Suprapubic skin (tissue), 3 donors: ENCODE results near the gene JPH2.

Source experiments
- EP300 ChIP-seq: sonication (generic); formaldehyde crosslinking; IDR thresholded peaks from one replicate; pipeline ENCODE4 v1.6.1; 2017; ENCODE audit warnings: antibody characterized with exemption
- POLR2A ChIP-seq, 2 donors: fragments of 450-650 bp; IDR thresholded peaks; one replicate each; pipeline ENCODE4 v1.6.1; 2017; ENCODE audit warnings: antibody characterized with exemption in 2 of 2, mild to moderate bottlenecking in 2 of 2, moderate library complexity in 2 of 2
- TF ChIP-seq, protein P1 (sequence below), 2 donors: fragments of 200-600 bp in 1 of 2; fragments of 450-650 bp in 1 of 2; sonication (generic) in 1 of 2; IDR thresholded peaks; one replicate each; pipeline ENCODE4 v1.5.1; 2016 to 2019; ENCODE audit warnings: antibody characterized with exemption in 2 of 2, mild to moderate bottlenecking in 1 of 2, moderate library complexity in 1 of 2

DNA sequence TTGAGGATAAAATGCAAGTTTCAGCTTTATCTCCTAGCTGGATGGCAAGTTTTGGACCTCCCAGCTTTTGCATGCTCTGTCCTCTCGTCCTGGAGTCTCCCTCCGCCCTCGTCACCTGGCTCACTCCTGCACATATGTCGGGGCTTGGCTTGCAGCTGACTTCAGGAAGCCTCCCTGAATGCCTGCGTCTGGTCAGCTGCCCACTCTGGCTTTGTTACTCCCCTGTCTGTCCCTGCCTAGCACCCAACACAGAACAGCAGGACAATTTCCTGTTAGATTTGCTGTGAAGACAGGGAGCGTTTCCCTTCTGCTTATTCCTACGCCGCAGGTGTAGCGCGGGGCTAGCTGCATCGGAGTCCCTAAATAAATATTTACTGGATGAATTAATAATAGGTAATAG is 5.4 kb downstream of the JPH2 start:
- TF ChIP-seq, protein P1, sequence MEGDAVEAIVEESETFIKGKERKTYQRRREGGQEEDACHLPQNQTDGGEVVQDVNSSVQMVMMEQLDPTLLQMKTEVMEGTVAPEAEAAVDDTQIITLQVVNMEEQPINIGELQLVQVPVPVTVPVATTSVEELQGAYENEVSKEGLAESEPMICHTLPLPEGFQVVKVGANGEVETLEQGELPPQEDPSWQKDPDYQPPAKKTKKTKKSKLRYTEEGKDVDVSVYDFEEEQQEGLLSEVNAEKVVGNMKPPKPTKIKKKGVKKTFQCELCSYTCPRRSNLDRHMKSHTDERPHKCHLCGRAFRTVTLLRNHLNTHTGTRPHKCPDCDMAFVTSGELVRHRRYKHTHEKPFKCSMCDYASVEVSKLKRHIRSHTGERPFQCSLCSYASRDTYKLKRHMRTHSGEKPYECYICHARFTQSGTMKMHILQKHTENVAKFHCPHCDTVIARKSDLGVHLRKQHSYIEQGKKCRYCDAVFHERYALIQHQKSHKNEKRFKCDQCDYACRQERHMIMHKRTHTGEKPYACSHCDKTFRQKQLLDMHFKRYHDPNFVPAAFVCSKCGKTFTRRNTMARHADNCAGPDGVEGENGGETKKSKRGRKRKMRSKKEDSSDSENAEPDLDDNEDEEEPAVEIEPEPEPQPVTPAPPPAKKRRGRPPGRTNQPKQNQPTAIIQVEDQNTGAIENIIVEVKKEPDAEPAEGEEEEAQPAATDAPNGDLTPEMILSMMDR (IDR thresholded peaks at IDR 0.05) = no peak
- TF ChIP-seq POLR2A (IDR thresholded peaks at IDR 0.05) = no peak
- no peak for TF ChIP-seq EP300
